NCI-H82 treated with DMSO at 0.1 percent for 48 hours (cell line): ENCODE measurements around the gene ZNF174.

Source experiments
- DNase-seq: peaks from one replicate; lab custom pipeline; 2025; ENCODE audit not compliant: unreplicated experiment; lab: John Stamatoyannopoulos, UW

Gene ZNF174

GRCh38 chr16:3400779-3401688 lies at the start of gene ZNF174, which contains the start of gene ZSCAN32:
Gene ZNF174, plus strand, starts transcription at chr16:3401215. Its CDS starts 790 bp downstream, at chr16:3402005.
Gene ZSCAN32, minus strand, starts transcription at chr16:3401004. Its CDS starts 3,447 bp downstream, at chr16:3397557.
- peak; percentile 94 for DNase-seq

GRCh38 chr16:3355589-3355988 lies 45.4 kb upstream of the ZNF174 start, which contains the start of gene OR2C1:
Gene OR2C1, plus strand, starts transcription at chr16:3355889. Its CDS starts 52 bp downstream, at chr16:3355941.
- DNase-seq = no peak

- DNase-seq = no peak
These were observed 44.9 kb upstream of the ZNF174 start for GRCh38 chr16:3356118-3356517.

- no peak for DNase-seq
These were observed 42.1 kb upstream of the ZNF174 start for GRCh38 chr16:3358871-3359270.

- DNase-seq = no peak
These were observed 38.1 kb upstream of the ZNF174 start for GRCh38 chr16:3362931-3363330.

GRCh38 chr16:3363793-3364192 lies 37.2 kb upstream of the ZNF174 start:
- no peak for DNase-seq

- DNase-seq = no peak
These were observed 36.1 kb upstream of the ZNF174 start for GRCh38 chr16:3364774-3365427.

GRCh38 chr16:3369073-3369472 lies 31.9 kb upstream of the ZNF174 start:
- no peak for DNase-seq

- no peak for DNase-seq
These were observed 25.3 kb upstream of the ZNF174 start for GRCh38 chr16:3375680-3376079.

- no peak for DNase-seq
These were observed 23.1 kb upstream of the ZNF174 start for GRCh38 chr16:3377917-3378316.

GRCh38 chr16:3383045-3383448 lies 18.0 kb upstream of the ZNF174 start:
- no peak for DNase-seq

GRCh38 chr16:3388325-3388724 lies 12.7 kb upstream of the ZNF174 start:
- no peak for DNase-seq

- DNase-seq = no peak
These were observed 11.2 kb upstream of the ZNF174 start for GRCh38 chr16:3389663-3390338.

GRCh38 chr16:3400446-3400778 lies 603 bp upstream of the ZNF174 start:
- DNase-seq = no peak

- DNase-seq = no peak
These were observed 843 bp downstream of the ZNF174 start for GRCh38 chr16:3401719-3402397.

- DNase-seq = no peak
These were observed 7.7 kb downstream of the ZNF174 start for GRCh38 chr16:3408561-3409197.

GRCh38 chr16:3413730-3414379 lies 12.8 kb downstream of the ZNF174 start:
- no peak for DNase-seq

GRCh38 chr16:3431779-3432219 lies 30.8 kb downstream of the ZNF174 start:
- DNase-seq = no peak

GRCh38 chr16:3434373-3434772 lies 33.4 kb downstream of the ZNF174 start:
- no peak for DNase-seq

- no peak for DNase-seq
These were observed 38.6 kb downstream of the ZNF174 start for GRCh38 chr16:3439637-3440036.
